CD14-positive monocyte (primary cell): ENCODE data around the gene TIMP2. TPM values are rescaled to one million over a fixed set of nuclear protein-coding genes. Genes with fewer than 3 reads are reported as not detected.
A peak's percentile ranks its signal among the peaks of the same experiment; 100 is the strongest.

ENCODE experiments used
- DNase-seq, 3 donors: peaks; one replicate each; pipeline ENCODE4 v3.0.0-alpha.2; 2011 to 2022
- H2AFZ ChIP-seq: 2 replicates; pipeline ENCODE4 v1.6.0; 2012; ENCODE audit warnings: mild to moderate bottlenecking, low read depth, low read length, inconsistent platforms; ENCODE audit not compliant: insufficient read depth, poor library complexity, severe bottlenecking
- H3K27ac ChIP-seq, 2 donors: 1 replicate in 1 of 2; 2 replicates in 1 of 2; pipeline ENCODE4 v1.5.1; 2012 to 2013; ENCODE audit warnings: low read length in 2 of 2, control low read depth in 1 of 2, inconsistent platforms in 1 of 2, low read depth in 1 of 2, mild to moderate bottlenecking in 1 of 2
- H3K27me3 ChIP-seq, 2 donors: one replicate each; pipeline versions ENCODE4 v1.6.0 to v1.6.1; 2011 to 2013; ENCODE audit warnings: low read length in 2 of 2; ENCODE audit not compliant: control insufficient read depth in 2 of 2, insufficient read depth in 2 of 2
- H3K36me3 ChIP-seq, 2 donors: replicated peaks in 1 of 2; 1 replicate in 1 of 2; 2 replicates in 1 of 2; pipeline versions ENCODE4 v1.5.1 to v1.6.1; 2012 to 2013; ENCODE audit warnings: low read length in 2 of 2, control low read depth in 1 of 2, inconsistent platforms in 1 of 2, mild to moderate bottlenecking in 1 of 2; ENCODE audit not compliant: insufficient read depth in 2 of 2, control insufficient read depth in 1 of 2
- H3K4me1 ChIP-seq, 2 donors: 1 replicate in 1 of 2; 2 replicates in 1 of 2; pipeline versions ENCODE4 v1.5.1 to v1.6.1; 2012 to 2013; ENCODE audit warnings: low read length in 2 of 2, control low read depth in 1 of 2, inconsistent platforms in 1 of 2, mild to moderate bottlenecking in 1 of 2, moderate library complexity in 1 of 2; ENCODE audit not compliant: insufficient read depth in 2 of 2, control insufficient read depth in 1 of 2
- H3K4me2 ChIP-seq: replicated peaks from 2 replicates; pipeline ENCODE3; 2012; ENCODE audit warnings: low read length, moderate library complexity, mild to moderate bottlenecking; ENCODE audit not compliant: poor library complexity, severe bottlenecking; ENCODE audit errors: extremely low read depth
- H3K4me3 ChIP-seq, 3 experiments: fragments of 200-600 bp in 1 of 3; sonication (generic) in 1 of 3; replicated peaks in 1 of 3; 1 replicate in 2 of 3; 2 replicates in 1 of 3; pipeline ENCODE4 v1.5.1; 2011 to 2013; ENCODE audit warnings: low read length in 3 of 3, mild to moderate bottlenecking in 3 of 3, control low read depth in 2 of 3, low read depth in 2 of 3, inconsistent platforms in 1 of 3, moderate library complexity in 1 of 3
- H3K79me2 ChIP-seq: 2 replicates; pipeline ENCODE4 v1.6.0; 2012; ENCODE audit warnings: mild to moderate bottlenecking, control low read depth, inconsistent platforms, low read length, moderate library complexity; ENCODE audit not compliant: insufficient read depth
- H3K9ac ChIP-seq: 2 replicates; pipeline ENCODE4 v1.6.0; 2017; ENCODE audit warnings: low read length, mild to moderate bottlenecking; ENCODE audit not compliant: insufficient read depth, poor library complexity, severe bottlenecking
- H3K9me3 ChIP-seq, 2 donors: replicated peaks in 1 of 2; 1 replicate in 1 of 2; 2 replicates in 1 of 2; pipeline versions ENCODE4 v1.5.1 to v1.6.1; 2012 to 2013; ENCODE audit warnings: low read length in 2 of 2, control low read depth in 1 of 2; ENCODE audit not compliant: control insufficient read depth in 1 of 2, insufficient read depth in 1 of 2
- H4K20me1 ChIP-seq: 2 replicates; pipeline ENCODE4 v1.6.0; 2012; ENCODE audit warnings: mild to moderate bottlenecking, low read length, control low read depth, moderate library complexity; ENCODE audit not compliant: insufficient read depth
- H3K27ac Mint-ChIP-seq, 7 donors: one replicate each; pipeline ENCODE4 v1.8.0; 2020; ENCODE audit warnings: mild to moderate bottlenecking in 7 of 7, mixed read lengths in 7 of 7, moderate library complexity in 6 of 7, inconsistent platforms in 2 of 7
- H3K27me3 Mint-ChIP-seq, 3 donors: one replicate each; pipeline ENCODE4 v1.8.0; 2021 to 2022; ENCODE audit warnings: low read depth in 3 of 3, mild to moderate bottlenecking in 3 of 3, mixed read lengths in 3 of 3, moderate library complexity in 3 of 3, inconsistent platforms in 1 of 3
- H3K36me3 Mint-ChIP-seq, 2 donors: one replicate each; pipeline ENCODE4 v1.8.0; 2020; ENCODE audit warnings: mixed read lengths in 2 of 2, inconsistent platforms in 1 of 2, mild to moderate bottlenecking in 1 of 2
- H3K4me1 Mint-ChIP-seq: one replicate; pipeline ENCODE4 v1.8.0; 2020; ENCODE audit warnings: mild to moderate bottlenecking, mixed read lengths
- H3K4me3 Mint-ChIP-seq, 2 donors: one replicate each; pipeline ENCODE4 v1.8.0; 2020; ENCODE audit warnings: mild to moderate bottlenecking in 2 of 2, mixed read lengths in 2 of 2, moderate library complexity in 1 of 2
- H3K9me3 Mint-ChIP-seq, 7 donors: one replicate each; pipeline ENCODE4 v1.8.0; 2020 to 2022; ENCODE audit warnings: mixed read lengths in 7 of 7, mild to moderate bottlenecking in 6 of 7, moderate library complexity in 6 of 7, inconsistent platforms in 2 of 7
- CTCF ChIP-seq: fragments of 200-600 bp; IDR thresholded peaks from one replicate; pipeline ENCODE4 v1.8.0; 2022; ENCODE audit warnings: antibody characterized with exemption, mild to moderate bottlenecking
- WGBS: methylation state at CpG from one replicate; pipeline ENCODE4 v1.1.5; 2013; ENCODE audit warnings: missing lambda C conversion rate; ENCODE audit not compliant: insufficient coverage; 5-methylcytosine and 5-hydroxymethylcytosine counted together
- intact Hi-C, 2 donors: fragments of 100-400 bp; cut with micrococcal nuclease; formaldehyde crosslinking; loops; one replicate each; pipeline versions ENCODE4 v1.15.0 to v1.15.1; 2023
- polyA plus RNA-seq, 3 donors: library from polyadenylated mRNA; depleted of rRNA in 1 of 3; unstranded in 2 of 3; stranded (reverse) in 1 of 3; fragments of 300-500 nt in 2 of 3; fragments of >200 nt in 1 of 3; fragmentation: Illumina TruSeq in 2 of 3; gene quantifications; 1 replicate in 2 of 3; 2 replicates in 1 of 3; pipeline ENCODE4 v1.2.3, GENCODE V29; 2012 to 2021

The TIMP2 gene
- polyA plus RNA-seq, 3 donors, result 4.5 to 101 (median 6.4) TPM

DNA sequence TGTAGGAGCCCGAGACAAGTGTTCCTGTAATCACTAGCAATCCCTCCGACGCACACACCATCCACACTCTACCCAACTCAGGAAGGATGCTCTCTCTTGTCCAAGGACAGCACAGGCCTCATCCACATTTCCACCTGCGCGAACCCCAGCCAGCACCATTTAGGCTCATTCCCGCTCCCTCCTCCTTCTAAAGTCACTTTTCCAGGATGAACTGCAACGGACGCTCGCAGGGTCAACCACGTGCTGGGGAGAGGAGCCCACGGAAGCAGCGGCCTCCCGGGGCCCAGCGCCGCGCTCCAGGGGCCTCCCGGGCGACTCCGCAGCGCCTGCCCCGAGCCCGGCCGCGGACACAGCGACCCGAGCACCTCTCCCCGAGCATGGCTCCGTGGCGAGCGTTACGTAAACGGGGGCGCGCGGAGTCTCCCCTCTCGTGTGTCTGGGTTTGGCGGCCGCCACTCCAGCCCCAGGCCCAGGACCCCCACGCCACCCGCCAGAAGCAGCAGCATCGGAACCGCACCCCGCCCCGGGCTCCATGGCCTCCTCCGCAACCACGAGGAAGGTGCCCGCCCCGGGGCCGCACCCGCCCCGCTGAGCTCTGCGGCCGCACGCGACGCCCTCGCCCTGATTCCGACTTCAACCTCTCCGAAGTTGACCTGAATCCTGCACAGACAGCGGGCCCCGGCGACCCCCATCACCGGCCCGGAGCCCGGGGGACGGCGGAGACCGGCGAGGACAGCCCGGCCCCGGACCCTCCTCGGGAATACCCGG lies 85.2 kb downstream of the TIMP2 start:
- peaks cover 30 to 33% of the 10 kb centered on the region in 2 donors for H3K36me3 ChIP-seq
- Mint-ChIP-seq H3K27ac (peak overlapping the region; percentile 90 to 97 (median 93)), H3K36me3 (peaks cover 35 to 38% of the 10 kb centered on the region in 2 donors), H3K9me3 (no peaks in the 10 kb centered on the region), H3K27me3 (peaks cover 0 to 4% (median 2%) of the 10 kb centered on the region in 3 donors), H3K4me3 (peak overlapping the region; percentile 89 to 94), H3K4me1 (peaks cover 35% of the 10 kb centered on the region)
- peak overlapping the region; percentile 34 to 80 (median 76) for H3K4me3 ChIP-seq
- peak overlapping the region; percentile 96 to 99 for H3K27ac ChIP-seq
- no peak for TF ChIP-seq CTCF
- H3K27me3 ChIP-seq, result no peaks in the 10 kb centered on the region
- H3K4me1 ChIP-seq, result peaks cover 18 to 33% of the 10 kb centered on the region in 2 donors
- peaks cover 34% of the 10 kb centered on the region for H3K79me2 ChIP-seq
- WGBS, result under 1% methylated on average over 71 of the region's 73 CpGs
- H3K9me3 ChIP-seq, result no peaks in the 10 kb centered on the region
- peaks cover 22% of the 10 kb centered on the region for H4K20me1 ChIP-seq
- peak overlapping the region; percentile 99 for H3K9ac ChIP-seq
- H2AFZ ChIP-seq, result peak overlapping the region; percentile 21
- intact Hi-C loops, result loop anchor here (5.0 to 10.0 kb wide), 3 partner anchors 77 to 135 kb away; partner anchors contain the start of gene LGALS3BP (in 1 of the 2)
- peak overlapping the region; percentile 80 for H3K4me2 ChIP-seq
- peak; percentile 36 to 66 (median 57) for DNase-seq

GRCh38 chr17:78839235-78839761 lies 85.9 kb downstream of the TIMP2 start:
- TF ChIP-seq CTCF, result no peak
- Mint-ChIP-seq H3K36me3 (peaks cover 41 to 43% of the 10 kb centered on the region in 2 donors), H3K4me3 (peak overlapping the region; percentile 89 to 94), H3K27me3 (peaks cover 0 to 3% (median 2%) of the 10 kb centered on the region in 3 donors), H3K4me1 (peaks cover 32% of the 10 kb centered on the region), H3K9me3 (no peaks in the 10 kb centered on the region), H3K27ac (peak overlapping the region; percentile 86 to 97 (median 92))
- Histone ChIP-seq H3K4me3 (peak overlapping the region; percentile 34 to 80 (median 76)), H3K4me1 (peaks cover 18 to 33% of the 10 kb centered on the region in 2 donors), H3K4me2 (peak overlapping the region; percentile 80), H3K36me3 (peaks cover 35 to 40% of the 10 kb centered on the region in 2 donors), H3K9me3 (no peaks in the 10 kb centered on the region), H3K27ac (peak overlapping the region in 1 of 2 donors; percentile 99), H2AFZ (no peak overlapping the region), H3K27me3 (no peaks in the 10 kb centered on the region), H3K79me2 (peaks cover 34% of the 10 kb centered on the region), H4K20me1 (peaks cover 22% of the 10 kb centered on the region), H3K9ac (peak overlapping the region; percentile 99)
- DNase-seq, result peak in 1 of 3 donors; percentile 53
- 24% methylated on average over 6 of the region's 11 CpGs for WGBS
- intact Hi-C loops, result no loop called here
